ENCODE measurements around the gene RBM38.

- no peak for TF ChIP-seq CTCF (IDR thresholded peaks at IDR 0.05; ENCODE audit: insufficient read depth, low read length, poor library complexity, severe bottlenecking)
- TF ChIP-seq EZH2phosphoT487 (conservative IDR thresholded peaks at IDR 0.05; ENCODE audit: low read length) = no peak
Measured at GRCh38 chr20:57404006-57404405, 12.8 kb downstream of the RBM38 start.
